Epithelial cell of proximal tubule (primary cell): ENCODE data around the gene SERTAD2. TPM values are rescaled to one million over a fixed set of nuclear protein-coding genes. Genes with fewer than 3 reads are reported as not detected.

Source experiments
- DNase-seq: peaks from one replicate; pipeline ENCODE4 v3.0.0-alpha.2; 2011; ENCODE audit warnings: low read depth
- H3K4me3 ChIP-seq: 2 replicates; pipeline ENCODE4 v1.5.1; 2011; ENCODE audit warnings: low read depth, mild to moderate bottlenecking, low read length
- total RNA-seq: library from RNA; depleted of rRNA; stranded (reverse); fragments of >200 nt; gene quantifications from 2 replicates; pipeline ENCODE4 v1.2.3, GENCODE V29; 2015
- TF ChIP-seq, protein P1 (sequence below): conservative IDR thresholded peaks from 2 replicates; pipeline ENCODE4 v1.5.1; 2012; ENCODE audit warnings: low read depth, mild to moderate bottlenecking, low read length

Gene SERTAD2
- total RNA-seq, 1 donor from 2014 or later: 20.9 TPM

DNA sequence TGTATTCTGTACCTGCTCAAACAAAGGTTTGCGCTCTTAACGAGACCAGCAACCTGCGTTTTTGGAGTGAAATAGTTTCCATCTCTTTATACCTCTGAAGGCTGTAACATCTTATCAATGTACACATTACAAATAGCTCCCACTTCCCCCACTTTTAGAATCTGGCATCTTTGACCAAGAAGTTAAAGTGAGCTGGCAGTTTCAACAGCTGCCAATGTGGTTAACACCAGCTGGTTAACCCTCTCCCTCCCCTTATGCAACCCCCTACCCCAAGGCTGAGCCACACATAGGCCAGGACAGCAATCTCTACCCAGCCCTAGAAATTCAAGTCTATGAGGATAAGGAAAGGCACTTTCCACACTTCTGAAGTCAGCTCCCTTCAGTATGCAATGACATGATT lies 2.2 kb upstream of the SERTAD2 start:
- TF ChIP-seq, protein P1, sequence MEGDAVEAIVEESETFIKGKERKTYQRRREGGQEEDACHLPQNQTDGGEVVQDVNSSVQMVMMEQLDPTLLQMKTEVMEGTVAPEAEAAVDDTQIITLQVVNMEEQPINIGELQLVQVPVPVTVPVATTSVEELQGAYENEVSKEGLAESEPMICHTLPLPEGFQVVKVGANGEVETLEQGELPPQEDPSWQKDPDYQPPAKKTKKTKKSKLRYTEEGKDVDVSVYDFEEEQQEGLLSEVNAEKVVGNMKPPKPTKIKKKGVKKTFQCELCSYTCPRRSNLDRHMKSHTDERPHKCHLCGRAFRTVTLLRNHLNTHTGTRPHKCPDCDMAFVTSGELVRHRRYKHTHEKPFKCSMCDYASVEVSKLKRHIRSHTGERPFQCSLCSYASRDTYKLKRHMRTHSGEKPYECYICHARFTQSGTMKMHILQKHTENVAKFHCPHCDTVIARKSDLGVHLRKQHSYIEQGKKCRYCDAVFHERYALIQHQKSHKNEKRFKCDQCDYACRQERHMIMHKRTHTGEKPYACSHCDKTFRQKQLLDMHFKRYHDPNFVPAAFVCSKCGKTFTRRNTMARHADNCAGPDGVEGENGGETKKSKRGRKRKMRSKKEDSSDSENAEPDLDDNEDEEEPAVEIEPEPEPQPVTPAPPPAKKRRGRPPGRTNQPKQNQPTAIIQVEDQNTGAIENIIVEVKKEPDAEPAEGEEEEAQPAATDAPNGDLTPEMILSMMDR: no peak
- no peak overlapping the region for H3K4me3 ChIP-seq
- no peak for DNase-seq

DNA sequence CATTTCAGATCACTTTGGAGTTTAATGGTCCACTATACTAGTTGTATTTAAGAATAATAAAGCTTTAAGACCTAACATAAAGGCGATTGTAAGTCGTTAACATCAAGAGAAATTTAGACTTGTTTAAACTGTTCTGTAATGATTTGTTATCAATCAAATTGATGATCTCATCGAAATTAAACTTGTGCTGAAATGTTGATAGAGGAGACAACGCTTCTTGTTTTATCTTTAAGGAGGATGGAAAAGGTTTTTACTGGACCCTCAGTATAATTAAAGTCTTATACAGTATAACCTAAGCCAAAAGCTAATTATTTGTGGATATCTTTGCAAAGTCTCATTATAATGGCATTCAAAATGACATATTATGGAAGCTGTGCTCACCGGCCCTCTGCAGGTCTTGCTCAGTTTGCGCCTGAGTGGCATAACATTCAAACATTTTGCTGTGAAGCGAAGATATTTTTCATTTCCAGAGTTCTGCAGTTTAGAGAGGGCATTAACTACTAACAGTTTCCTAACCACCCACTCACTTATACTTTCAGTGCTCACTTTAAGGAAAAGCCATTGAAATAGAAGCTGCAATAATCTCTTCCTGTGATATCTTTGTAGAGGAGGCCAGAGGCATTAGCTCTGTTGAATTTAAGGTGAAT lies 1.4 kb upstream of the SERTAD2 start:
- H3K4me3 ChIP-seq: peak overlapping the region; percentile 76
- no peak for DNase-seq

DNA sequence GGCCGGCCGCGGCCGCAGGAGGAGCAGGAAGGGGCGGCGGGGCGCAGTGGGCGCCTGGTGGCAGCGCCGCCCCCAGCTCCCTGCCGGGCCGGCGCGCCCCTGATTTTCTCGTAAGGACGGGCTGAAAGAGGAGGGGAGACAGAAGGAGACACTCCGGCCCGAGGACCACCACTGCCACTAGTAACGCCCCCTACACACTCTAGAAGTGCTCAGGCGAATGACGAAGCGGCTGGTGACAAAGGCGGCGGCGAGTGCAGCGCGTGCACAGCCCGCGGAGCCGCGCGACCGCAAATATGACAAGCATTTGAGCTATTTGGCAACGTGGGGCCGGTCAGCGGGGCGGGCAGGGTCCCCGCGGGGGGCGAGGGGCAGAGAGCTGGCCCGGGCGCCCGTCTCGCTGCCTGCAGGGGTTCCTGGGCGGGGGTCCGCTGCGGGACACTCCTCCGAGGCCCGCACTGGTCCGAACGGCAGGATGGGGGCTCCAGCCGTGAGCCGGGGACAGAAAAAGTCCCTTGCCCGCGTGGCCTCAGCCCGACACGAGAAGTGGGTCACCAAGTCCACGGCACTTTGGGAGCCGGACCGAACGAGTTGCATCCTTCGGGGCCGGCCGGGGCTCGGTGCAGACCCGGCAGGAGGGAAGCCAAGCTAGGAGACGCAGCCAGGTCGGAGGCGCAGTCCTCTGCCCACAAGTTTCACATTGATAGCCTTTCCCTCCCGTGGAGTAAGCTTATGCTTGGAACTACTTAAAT lies 524 bp upstream of the SERTAD2 start:
- TF ChIP-seq, protein P1: no peak
- no peak for DNase-seq
- H3K4me3 ChIP-seq: peak overlapping the region; percentile 76

More for the DNA sequence above, 1.4 kb upstream of the SERTAD2 start:
- TF ChIP-seq, protein P1: peak; percentile 44

DNA sequence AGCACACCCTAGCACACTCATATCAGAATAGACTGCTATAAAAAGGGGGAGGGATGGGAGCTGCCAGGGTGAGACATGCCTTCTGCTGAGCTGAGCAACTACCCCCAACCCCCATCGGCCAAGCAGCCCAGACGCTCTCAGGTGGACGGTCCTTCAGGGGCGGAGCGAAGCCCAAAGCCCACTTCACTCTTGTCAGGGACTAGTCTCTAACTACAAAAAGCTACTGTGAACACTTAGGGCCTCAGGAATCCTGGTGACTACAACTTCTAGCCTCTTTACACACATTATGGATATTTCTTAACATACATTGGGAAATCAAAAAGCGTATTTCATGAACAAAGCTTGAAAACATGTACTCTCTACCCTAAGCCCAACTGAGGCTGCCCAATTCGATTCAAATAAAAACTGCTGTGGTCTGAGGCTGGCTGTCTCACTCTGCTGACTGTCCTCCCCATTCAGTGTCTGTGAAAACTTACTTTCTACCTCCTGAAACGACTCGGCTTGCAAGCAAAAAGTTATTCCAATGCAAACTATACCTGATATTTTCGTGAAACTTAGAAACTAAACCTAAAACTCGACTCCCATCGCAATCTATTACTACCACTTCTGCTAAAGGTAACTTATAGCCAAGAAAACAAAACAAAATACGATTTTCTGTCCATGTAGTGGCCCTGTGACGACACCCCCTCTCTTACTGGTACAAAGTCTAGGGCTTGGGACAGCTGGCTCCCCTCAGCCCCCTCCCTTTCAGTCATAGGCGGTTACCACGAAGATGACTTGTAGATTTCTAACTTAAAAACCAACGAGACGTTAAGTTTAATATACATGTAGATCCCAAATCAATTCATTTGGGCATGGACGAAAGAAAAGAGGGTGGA lies 1.2 kb downstream of the SERTAD2 start:
- peak overlapping the region; percentile 90 for H3K4me3 ChIP-seq
- TF ChIP-seq, protein P1: no peak
- no peak for DNase-seq

DNA sequence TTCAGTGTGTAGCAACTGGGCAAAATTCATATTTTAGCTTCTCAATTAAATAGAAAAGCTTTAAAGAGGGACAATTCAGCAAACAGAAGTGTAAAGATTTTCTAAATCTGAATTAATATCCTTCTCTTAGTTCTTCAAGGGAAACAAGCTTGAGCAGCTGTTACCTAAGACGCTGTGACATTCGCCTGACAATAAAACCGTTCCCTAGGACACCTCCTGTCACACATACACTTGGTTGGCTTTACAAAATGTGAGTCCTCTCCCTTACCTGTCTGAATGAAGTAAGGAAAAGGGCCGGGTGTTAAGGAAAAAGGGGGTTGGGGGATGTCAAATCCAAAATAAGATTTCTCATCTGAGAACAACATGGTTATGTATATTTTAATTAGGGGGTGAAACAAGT lies 2.1 kb downstream of the SERTAD2 start:
- H3K4me3 ChIP-seq: peak overlapping the region; percentile 90
- DNase-seq: no peak
- TF ChIP-seq, protein P1: no peak

DNA sequence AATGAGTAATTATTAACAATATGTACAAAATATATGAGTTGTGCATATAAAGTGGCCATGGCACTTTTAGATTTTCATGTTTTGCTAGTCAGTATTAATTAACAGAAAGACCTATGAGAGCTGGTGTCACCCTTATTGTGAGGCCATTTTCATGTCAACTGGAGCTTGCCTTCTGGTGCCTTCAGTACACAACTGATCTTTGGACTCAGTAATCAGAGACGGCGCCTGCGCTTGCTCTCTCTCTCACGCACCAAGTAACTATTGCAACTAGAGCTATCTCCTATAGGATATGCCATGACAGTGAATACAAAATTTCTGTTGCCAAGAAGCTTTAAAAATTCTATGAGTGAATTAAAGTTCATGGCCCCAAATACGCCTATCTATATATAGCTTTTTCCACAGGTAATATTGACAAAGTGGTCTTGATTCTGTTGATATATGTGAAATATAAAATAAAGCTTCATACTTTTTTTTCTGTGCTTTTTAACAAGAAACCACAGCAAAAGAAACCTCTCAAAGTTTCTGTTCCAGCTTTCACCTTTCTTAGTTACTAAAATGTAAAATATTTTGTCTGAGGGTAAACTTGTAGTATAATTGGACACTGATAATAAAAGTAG lies 2.9 kb downstream of the SERTAD2 start:
- DNase-seq: no peak
- TF ChIP-seq, protein P1: no peak
- no peak overlapping the region for H3K4me3 ChIP-seq
